ENCODE data around the gene ESR1.

- TF ChIP-seq CTCF (IDR thresholded peaks at IDR 0.05) (no peak), POLR2A (IDR thresholded peaks at IDR 0.05) (no peak), EP300 (IDR thresholded peaks at IDR 0.05) (no peak)
These were observed 348.3 kb downstream of the ESR1 start for GRCh38 chr6:152155792-152156191.
